Thoracic aorta (tissue), 2 donors: ENCODE measurements around the gene MAP2K6. TPM values are rescaled to one million over a fixed set of nuclear protein-coding genes. Genes with fewer than 3 reads are reported as not detected.

ENCODE experiments used
- ATAC-seq: fragments of 150-250 bp; one replicate; pipeline ENCODE4 v1.8.0; 2017; ENCODE audit warnings: low read depth; ENCODE audit not compliant: insufficient number of reproducible peaks, low FRiP score
- DNase-seq: peaks from one replicate; pipeline ENCODE4 v3.0.0-alpha.2; 2020; ENCODE audit warnings: low spot score
- H3K27ac ChIP-seq, 2 donors: fragments of 200-600 bp; sonication (generic); 1 replicate in 1 of 2; 2 replicates in 1 of 2; pipeline ENCODE4 v1.5.1; 2016; ENCODE audit warnings: mild to moderate bottlenecking in 2 of 2, moderate library complexity in 2 of 2
- H3K27me3 ChIP-seq: fragments of 200-600 bp; sonication (generic); replicated peaks from 2 replicates; pipeline ENCODE4 v1.6.0; 2016; ENCODE audit warnings: mild to moderate bottlenecking; ENCODE audit not compliant: insufficient read depth
- H3K36me3 ChIP-seq: fragments of 200-600 bp; sonication (generic); one replicate; pipeline ENCODE4 v1.5.1; 2016
- H3K4me1 ChIP-seq, 2 donors: fragments of 200-600 bp; sonication (generic); 1 replicate in 1 of 2; 2 replicates in 1 of 2; pipeline versions ENCODE4 v1.5.1 to v1.6.0; 2016; ENCODE audit warnings: low read depth in 2 of 2, mild to moderate bottlenecking in 1 of 2; ENCODE audit not compliant: control insufficient read depth in 1 of 2
- H3K4me3 ChIP-seq: fragments of 200-600 bp; sonication (generic); 2 replicates; pipeline ENCODE4 v1.5.1; 2016; ENCODE audit warnings: mild to moderate bottlenecking
- H3K9me3 ChIP-seq: fragments of 200-600 bp; sonication (generic); 2 replicates; pipeline ENCODE4 v1.5.1; 2016
- CTCF ChIP-seq: fragments of 200-600 bp; sonication (generic); IDR thresholded peaks from one replicate; pipeline ENCODE4 v1.5.1; 2019; ENCODE audit warnings: antibody characterized with exemption
- total RNA-seq, 2 donors: library from RNA; depleted of rRNA; stranded (reverse); fragments of >200 nt; gene quantifications; one replicate each; pipeline versions ENCODE4 v1.1.0 to v1.2.3, GENCODE V29; 2016

MAP2K6 gene
- total RNA-seq, 2 donors from 2014 or later, result 1.5 to 6.3 TPM

DNA sequence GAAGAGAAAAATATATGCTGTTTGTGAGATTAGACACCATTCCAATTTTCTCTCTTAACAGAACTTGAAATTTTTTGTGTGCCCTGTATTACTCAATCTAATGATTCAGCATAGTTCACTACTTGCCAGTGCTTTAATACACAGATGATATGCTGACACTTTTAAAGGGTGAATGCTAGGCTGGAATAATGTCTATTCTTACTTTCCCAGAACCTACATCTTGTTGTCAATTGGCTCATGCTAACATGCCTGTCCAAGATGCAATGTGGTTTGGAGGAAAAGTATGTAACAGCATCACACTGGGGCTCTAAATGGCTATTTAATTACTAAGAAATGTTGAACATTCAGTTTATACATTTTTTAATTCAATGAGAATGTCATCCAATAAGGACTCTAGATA, 7.6 kb upstream of the MAP2K6 start:
- Histone ChIP-seq H3K4me3 (no peak overlapping the region), H3K4me1 (no peaks in the 10 kb centered on the region), H3K9me3 (no peaks in the 10 kb centered on the region), H3K27me3 (no peaks in the 10 kb centered on the region), H3K36me3 (no peaks in the 10 kb centered on the region), H3K27ac (no peak overlapping the region)
- TF ChIP-seq CTCF, result no peak
- ATAC-seq, result no peak
- no peak for DNase-seq

GRCh38 chr17:69407759-69408158, 6.7 kb upstream of the MAP2K6 start:
- Histone ChIP-seq H3K4me3 (no peak overlapping the region), H3K27me3 (no peaks in the 10 kb centered on the region), H3K36me3 (no peaks in the 10 kb centered on the region), H3K4me1 (no peaks in the 10 kb centered on the region), H3K9me3 (no peaks in the 10 kb centered on the region), H3K27ac (no peak overlapping the region)
- TF ChIP-seq CTCF, result no peak
- DNase-seq (no peak), ATAC-seq (no peak)

DNA sequence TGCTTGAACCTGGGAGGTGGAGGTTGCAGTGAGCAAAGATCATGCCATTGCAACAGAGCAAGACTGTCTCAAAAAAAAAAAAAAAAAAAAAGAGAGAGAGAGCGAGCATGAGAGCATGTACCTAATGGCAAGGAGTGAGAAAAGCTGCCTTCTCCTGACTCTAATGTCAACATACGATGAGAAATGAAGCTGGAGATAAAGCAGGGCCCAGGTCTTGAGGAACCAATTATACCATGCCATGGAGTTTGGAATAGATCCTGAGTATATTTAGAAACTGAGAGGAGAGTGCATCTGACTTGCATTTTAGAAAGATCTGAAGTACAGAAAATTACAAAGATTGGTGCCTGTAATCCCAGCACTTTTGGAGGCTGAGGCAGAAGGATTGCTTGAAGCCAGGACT, 3.8 kb upstream of the MAP2K6 start:
- no peaks in the 10 kb centered on the region for H3K36me3 ChIP-seq
- peaks cover 0 to 14% of the 10 kb centered on the region in 2 donors for H3K4me1 ChIP-seq
- ATAC-seq (no peak), DNase-seq (no peak)
- no peak overlapping the region for H3K27ac ChIP-seq
- H3K9me3 ChIP-seq, result no peaks in the 10 kb centered on the region
- no peak overlapping the region for H3K4me3 ChIP-seq
- TF ChIP-seq CTCF, result no peak
- no peaks in the 10 kb centered on the region for H3K27me3 ChIP-seq

GRCh38 chr17:69411766-69412165, 2.7 kb upstream of the MAP2K6 start:
- no peaks in the 10 kb centered on the region for H3K36me3 ChIP-seq
- no peak for TF ChIP-seq CTCF
- no peaks in the 10 kb centered on the region for H3K9me3 ChIP-seq
- DNase-seq (no peak), ATAC-seq (no peak)
- no peaks in the 10 kb centered on the region for H3K27me3 ChIP-seq
- H3K4me3 ChIP-seq, result no peak overlapping the region
- no peak overlapping the region for H3K27ac ChIP-seq
- H3K4me1 ChIP-seq, result peaks cover 4 to 17% of the 10 kb centered on the region in 2 donors

- H3K36me3 ChIP-seq, result no peaks in the 10 kb centered on the region
- ATAC-seq, result no peak
- no peak for TF ChIP-seq CTCF
These were observed 2.2 kb upstream of the MAP2K6 start for GRCh38 chr17:69412251-69412671.

More at GRCh38 chr17:69412251-69412671, 2.2 kb upstream of the MAP2K6 start:
- Histone ChIP-seq H3K27me3 (no peaks in the 10 kb centered on the region), H3K9me3 (no peaks in the 10 kb centered on the region), H3K4me1 (peaks cover 4 to 17% of the 10 kb centered on the region in 2 donors), H3K27ac (no peak overlapping the region), H3K4me3 (no peak overlapping the region)
- no peak for DNase-seq
